Panc1 (cell line): ENCODE measurements around the gene PTPN23.

Experiments
- CTCF ChIP-seq: fragments of 450-650 bp; IDR thresholded peaks from 2 replicates; pipeline ENCODE4 v1.5.1; 2017; ENCODE audit warnings: mild to moderate bottlenecking
- POLR2AphosphoS5 ChIP-seq: IDR thresholded peaks from 2 replicates; pipeline ENCODE4 v1.6.1; 2012; ENCODE audit warnings: mild to moderate bottlenecking, low read depth, low read length, moderate library complexity
- SIN3A ChIP-seq: IDR thresholded peaks from 2 replicates; pipeline ENCODE4 v1.6.1; 2012; ENCODE audit warnings: low read depth, mild to moderate bottlenecking, low read length, moderate library complexity, borderline replicate concordance; ENCODE audit not compliant: insufficient read depth

GRCh38 chr3:47344971-47345370, 35.9 kb upstream of the PTPN23 start:
- TF ChIP-seq CTCF: no peak
- no peak for TF ChIP-seq SIN3A
- TF ChIP-seq POLR2AphosphoS5: no peak
